H1 (cell line): ENCODE data around the gene ADGRG1. TPM values are rescaled to one million over a fixed set of nuclear protein-coding genes. Genes with fewer than 3 reads are reported as not detected.

ENCODE experiments used
- CBX5 ChIP-seq: fragments of 300-800, 300-1000 bp; sonication (generic); IDR thresholded peaks from 2 replicates; pipeline ENCODE4 v1.7.1; 2016; ENCODE audit warnings: antibody characterized with exemption, low read length, low read depth
- EP300 ChIP-seq, 2 experiments: IDR thresholded peaks; 1 replicate in 1 of 2; 2 replicates in 1 of 2; pipeline ENCODE4 v1.6.1; 2011 to 2012; ENCODE audit warnings: low read depth in 2 of 2, low read length in 2 of 2, mild to moderate bottlenecking in 2 of 2, borderline replicate concordance in 1 of 2, inconsistent platforms in 1 of 2, moderate library complexity in 1 of 2
- HDAC2 ChIP-seq, 2 experiments: fragments of 300-600 bp in 1 of 2; sonication (generic) in 1 of 2; IDR thresholded peaks; 2 replicates each; pipeline ENCODE4 v1.6.1; 2011 to 2012; ENCODE audit warnings: low read depth in 2 of 2, low read length in 2 of 2, mild to moderate bottlenecking in 2 of 2, moderate library complexity in 2 of 2, borderline replicate concordance in 1 of 2, inconsistent platforms in 1 of 2
- POLR2A ChIP-seq, 2 experiments: IDR thresholded peaks; 1 replicate in 1 of 2; 2 replicates in 1 of 2; pipeline ENCODE4 v1.6.1; 2011; ENCODE audit warnings: low read depth in 2 of 2, low read length in 2 of 2, mild to moderate bottlenecking in 2 of 2; ENCODE audit errors: control extremely low read depth in 1 of 2
- RFX5 ChIP-seq: IDR thresholded peaks from 2 replicates; pipeline ENCODE4 v1.6.1; 2011; ENCODE audit warnings: low read depth, low read length, improper control_type of control experiment, borderline replicate concordance
- RNF2 ChIP-seq: fragments of 200-900, 300-1000 bp; sonication (generic); IDR thresholded peaks from 2 replicates; pipeline ENCODE4 v1.7.1; 2016; ENCODE audit warnings: borderline replicate concordance, low read depth, mild to moderate bottlenecking, antibody characterized with exemption, low read length; ENCODE audit not compliant: poor library complexity, severe bottlenecking; ENCODE audit errors: missing control alignments
- SP4 ChIP-seq: IDR thresholded peaks from 2 replicates; pipeline ENCODE4 v1.6.1; 2012; ENCODE audit warnings: low read length, inconsistent platforms
- TBP ChIP-seq: IDR thresholded peaks from 2 replicates; pipeline ENCODE4 v1.6.1; 2011; ENCODE audit warnings: low read depth, low read length, improper control_type of control experiment
- polyA plus RNA-seq, 7 experiments: library from polyadenylated mRNA; depleted of rRNA in 3 of 7; stranded (reverse) in 5 of 7; unstranded in 2 of 7; fragments of >200 nt in 5 of 7; fragments of 200-250 nt in 2 of 7; gene quantifications; 1 replicate in 5 of 7; 2 replicates in 1 of 7; 4 replicates in 1 of 7; pipeline versions ENCODE4 v1.2.1 to v1.2.3, GENCODE V29; 2011 to 2013; ENCODE audit warnings: missing spikeins in 2 of 7, mixed read lengths in 2 of 7
- total RNA-seq: library from RNA; stranded (reverse); fragmentation: NEBNext Ultra II Directional; extraction: Animal tissue kit (Norgen Biotek cat#: 25700); gene quantifications from 2 replicates; pipeline ENCODE4 v1.2.1, GENCODE V29; 2021
- TF ChIP-seq, protein P1 (sequence below): fragments of 300-600 bp; sonication (generic); IDR thresholded peaks from 2 replicates; pipeline ENCODE4 v1.7.1; 2012; ENCODE audit warnings: low read length, moderate library complexity, mild to moderate bottlenecking, inconsistent platforms; ENCODE audit not compliant: insufficient replicate concordance

The ADGRG1 gene
- total and polyA plus RNA-seq, 2 of the 8 experiments (the other 6 are each of a cell fraction or from before 2014, with no cell fraction given): 1.3 to 2.6 TPM

DNA sequence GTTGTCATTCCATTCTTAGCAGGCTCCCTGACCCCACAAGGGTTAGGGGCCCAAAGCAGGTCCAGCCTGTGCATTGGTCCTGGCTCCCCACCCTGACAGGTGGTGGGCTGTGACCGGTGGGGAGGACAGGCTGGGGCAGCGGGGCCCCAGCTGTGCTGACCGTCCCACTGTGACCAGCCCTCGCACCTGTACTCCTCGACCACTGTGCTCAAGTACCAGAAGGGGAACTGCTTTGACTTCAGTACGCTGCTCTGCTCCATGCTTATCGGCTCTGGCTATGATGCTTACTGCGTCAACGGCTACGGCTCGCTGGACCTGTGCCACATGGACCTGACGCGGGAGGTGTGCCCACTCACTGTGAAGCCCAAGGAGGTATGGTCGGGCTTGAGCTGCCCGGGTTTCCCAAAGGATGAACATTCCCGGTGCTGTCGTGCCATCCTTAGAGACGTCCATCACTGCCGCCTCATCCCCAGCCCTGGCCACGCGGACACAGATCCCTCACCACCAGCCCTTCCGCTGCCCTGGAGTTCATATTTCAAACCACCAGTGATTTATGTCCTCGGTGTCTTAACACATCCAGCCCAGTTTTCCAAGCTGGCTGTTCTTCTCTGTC is 73.4 kb downstream of the ADGRG1 start (continued):
- TF ChIP-seq, protein P1, sequence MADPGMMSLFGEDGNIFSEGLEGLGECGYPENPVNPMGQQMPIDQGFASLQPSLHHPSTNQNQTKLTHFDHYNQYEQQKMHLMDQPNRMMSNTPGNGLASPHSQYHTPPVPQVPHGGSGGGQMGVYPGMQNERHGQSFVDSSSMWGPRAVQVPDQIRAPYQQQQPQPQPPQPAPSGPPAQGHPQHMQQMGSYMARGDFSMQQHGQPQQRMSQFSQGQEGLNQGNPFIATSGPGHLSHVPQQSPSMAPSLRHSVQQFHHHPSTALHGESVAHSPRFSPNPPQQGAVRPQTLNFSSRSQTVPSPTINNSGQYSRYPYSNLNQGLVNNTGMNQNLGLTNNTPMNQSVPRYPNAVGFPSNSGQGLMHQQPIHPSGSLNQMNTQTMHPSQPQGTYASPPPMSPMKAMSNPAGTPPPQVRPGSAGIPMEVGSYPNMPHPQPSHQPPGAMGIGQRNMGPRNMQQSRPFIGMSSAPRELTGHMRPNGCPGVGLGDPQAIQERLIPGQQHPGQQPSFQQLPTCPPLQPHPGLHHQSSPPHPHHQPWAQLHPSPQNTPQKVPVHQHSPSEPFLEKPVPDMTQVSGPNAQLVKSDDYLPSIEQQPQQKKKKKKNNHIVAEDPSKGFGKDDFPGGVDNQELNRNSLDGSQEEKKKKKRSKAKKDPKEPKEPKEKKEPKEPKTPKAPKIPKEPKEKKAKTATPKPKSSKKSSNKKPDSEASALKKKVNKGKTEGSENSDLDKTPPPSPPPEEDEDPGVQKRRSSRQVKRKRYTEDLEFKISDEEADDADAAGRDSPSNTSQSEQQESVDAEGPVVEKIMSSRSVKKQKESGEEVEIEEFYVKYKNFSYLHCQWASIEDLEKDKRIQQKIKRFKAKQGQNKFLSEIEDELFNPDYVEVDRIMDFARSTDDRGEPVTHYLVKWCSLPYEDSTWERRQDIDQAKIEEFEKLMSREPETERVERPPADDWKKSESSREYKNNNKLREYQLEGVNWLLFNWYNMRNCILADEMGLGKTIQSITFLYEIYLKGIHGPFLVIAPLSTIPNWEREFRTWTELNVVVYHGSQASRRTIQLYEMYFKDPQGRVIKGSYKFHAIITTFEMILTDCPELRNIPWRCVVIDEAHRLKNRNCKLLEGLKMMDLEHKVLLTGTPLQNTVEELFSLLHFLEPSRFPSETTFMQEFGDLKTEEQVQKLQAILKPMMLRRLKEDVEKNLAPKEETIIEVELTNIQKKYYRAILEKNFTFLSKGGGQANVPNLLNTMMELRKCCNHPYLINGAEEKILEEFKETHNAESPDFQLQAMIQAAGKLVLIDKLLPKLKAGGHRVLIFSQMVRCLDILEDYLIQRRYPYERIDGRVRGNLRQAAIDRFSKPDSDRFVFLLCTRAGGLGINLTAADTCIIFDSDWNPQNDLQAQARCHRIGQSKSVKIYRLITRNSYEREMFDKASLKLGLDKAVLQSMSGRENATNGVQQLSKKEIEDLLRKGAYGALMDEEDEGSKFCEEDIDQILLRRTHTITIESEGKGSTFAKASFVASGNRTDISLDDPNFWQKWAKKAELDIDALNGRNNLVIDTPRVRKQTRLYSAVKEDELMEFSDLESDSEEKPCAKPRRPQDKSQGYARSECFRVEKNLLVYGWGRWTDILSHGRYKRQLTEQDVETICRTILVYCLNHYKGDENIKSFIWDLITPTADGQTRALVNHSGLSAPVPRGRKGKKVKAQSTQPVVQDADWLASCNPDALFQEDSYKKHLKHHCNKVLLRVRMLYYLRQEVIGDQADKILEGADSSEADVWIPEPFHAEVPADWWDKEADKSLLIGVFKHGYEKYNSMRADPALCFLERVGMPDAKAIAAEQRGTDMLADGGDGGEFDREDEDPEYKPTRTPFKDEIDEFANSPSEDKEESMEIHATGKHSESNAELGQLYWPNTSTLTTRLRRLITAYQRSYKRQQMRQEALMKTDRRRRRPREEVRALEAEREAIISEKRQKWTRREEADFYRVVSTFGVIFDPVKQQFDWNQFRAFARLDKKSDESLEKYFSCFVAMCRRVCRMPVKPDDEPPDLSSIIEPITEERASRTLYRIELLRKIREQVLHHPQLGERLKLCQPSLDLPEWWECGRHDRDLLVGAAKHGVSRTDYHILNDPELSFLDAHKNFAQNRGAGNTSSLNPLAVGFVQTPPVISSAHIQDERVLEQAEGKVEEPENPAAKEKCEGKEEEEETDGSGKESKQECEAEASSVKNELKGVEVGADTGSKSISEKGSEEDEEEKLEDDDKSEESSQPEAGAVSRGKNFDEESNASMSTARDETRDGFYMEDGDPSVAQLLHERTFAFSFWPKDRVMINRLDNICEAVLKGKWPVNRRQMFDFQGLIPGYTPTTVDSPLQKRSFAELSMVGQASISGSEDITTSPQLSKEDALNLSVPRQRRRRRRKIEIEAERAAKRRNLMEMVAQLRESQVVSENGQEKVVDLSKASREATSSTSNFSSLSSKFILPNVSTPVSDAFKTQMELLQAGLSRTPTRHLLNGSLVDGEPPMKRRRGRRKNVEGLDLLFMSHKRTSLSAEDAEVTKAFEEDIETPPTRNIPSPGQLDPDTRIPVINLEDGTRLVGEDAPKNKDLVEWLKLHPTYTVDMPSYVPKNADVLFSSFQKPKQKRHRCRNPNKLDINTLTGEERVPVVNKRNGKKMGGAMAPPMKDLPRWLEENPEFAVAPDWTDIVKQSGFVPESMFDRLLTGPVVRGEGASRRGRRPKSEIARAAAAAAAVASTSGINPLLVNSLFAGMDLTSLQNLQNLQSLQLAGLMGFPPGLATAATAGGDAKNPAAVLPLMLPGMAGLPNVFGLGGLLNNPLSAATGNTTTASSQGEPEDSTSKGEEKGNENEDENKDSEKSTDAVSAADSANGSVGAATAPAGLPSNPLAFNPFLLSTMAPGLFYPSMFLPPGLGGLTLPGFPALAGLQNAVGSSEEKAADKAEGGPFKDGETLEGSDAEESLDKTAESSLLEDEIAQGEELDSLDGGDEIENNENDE: no peak
- TF ChIP-seq SP4 (no peak), EP300 (IDR thresholded peaks at IDR 0.05; ENCODE audit: borderline replicate concordance in 1 of 2, low read depth in 2 of 2, low read length in 2 of 2) (no peak), HDAC2 (IDR thresholded peaks at IDR 0.05; ENCODE audit: borderline replicate concordance in 1 of 2, low read depth in 2 of 2, low read length in 2 of 2) (no peak), RNF2 (no peak), CBX5 (no peak), TBP (no peak), POLR2A (IDR thresholded peaks at IDR 0.05; ENCODE audit: control extremely low read depth in 1 of 2, low read depth in 2 of 2, low read length in 2 of 2) (no peak), RFX5 (no peak)
